GM21786 (cell line): ENCODE results near the gene AHCYL1.
A peak's percentile ranks its signal among the peaks of the same experiment; 100 is the strongest.
"Not testable (repeated sequence)": the region's sequence is repeated elsewhere in the genome, so short reads cannot be mapped to it uniquely, and the experiment has no call there.

ENCODE experiments used
- ATAC-seq: cut with Tn5 transposase; IDR thresholded peaks from one replicate; pipeline ENCODE4 v1.9.1; 2021; ENCODE audit not compliant: unreplicated experiment

The AHCYL1 gene

GRCh38 chr1:109984456-109985246, at the start of gene AHCYL1:
Gene AHCYL1, plus strand, starts transcription at chr1:109984765. Its CDS starts 288 bp downstream, at chr1:109985053.
- peak; percentile 99 for ATAC-seq

- ATAC-seq = no peak
Measured at GRCh38 chr1:109935451-109935900, 49.1 kb upstream of the AHCYL1 start.

- ATAC-seq = no peak
Measured at GRCh38 chr1:109937738-109938137, 46.8 kb upstream of the AHCYL1 start.

- no peak for ATAC-seq
Measured at GRCh38 chr1:109938556-109938955, 46.0 kb upstream of the AHCYL1 start.

- no peak for ATAC-seq
Measured at GRCh38 chr1:109942434-109942833, 42.1 kb upstream of the AHCYL1 start.

- no peak for ATAC-seq
Measured at GRCh38 chr1:109944541-109944940, 40.0 kb upstream of the AHCYL1 start.

- ATAC-seq = no peak
Measured at GRCh38 chr1:109946511-109946910, 38.1 kb upstream of the AHCYL1 start.

GRCh38 chr1:109947582-109948284, 36.8 kb upstream of the AHCYL1 start:
- ATAC-seq = no peak

- no peak for ATAC-seq
Measured at GRCh38 chr1:109948285-109948630, 36.3 kb upstream of the AHCYL1 start.

GRCh38 chr1:109950038-109950437, 34.5 kb upstream of the AHCYL1 start:
- no peak for ATAC-seq

GRCh38 chr1:109950509-109950908, 34.1 kb upstream of the AHCYL1 start:
- no peak for ATAC-seq

GRCh38 chr1:109951501-109951900, 33.1 kb upstream of the AHCYL1 start:
- not testable (repeated sequence) for ATAC-seq

GRCh38 chr1:109954041-109954512, 30.5 kb upstream of the AHCYL1 start:
- ATAC-seq = no peak

- ATAC-seq = no peak
Measured at GRCh38 chr1:109959632-109959973, 25.0 kb upstream of the AHCYL1 start.

- no peak for ATAC-seq
Measured at GRCh38 chr1:109959974-109960744, 24.4 kb upstream of the AHCYL1 start.

GRCh38 chr1:109960745-109961094, 23.8 kb upstream of the AHCYL1 start:
- ATAC-seq = no peak

- no peak for ATAC-seq
Measured at GRCh38 chr1:109963864-109964263, 20.7 kb upstream of the AHCYL1 start.

GRCh38 chr1:109969146-109969829, 15.3 kb upstream of the AHCYL1 start:
- no peak for ATAC-seq

GRCh38 chr1:109969907-109970306, 14.7 kb upstream of the AHCYL1 start:
- no peak for ATAC-seq

GRCh38 chr1:109971559-109971958, 13.0 kb upstream of the AHCYL1 start:
- ATAC-seq = no peak

GRCh38 chr1:109974191-109974590, 10.4 kb upstream of the AHCYL1 start:
- no peak for ATAC-seq
